SK-N-SH (cell line): ENCODE data around the gene CHRNG. TPM values are rescaled to one million over a fixed set of nuclear protein-coding genes. Genes with fewer than 3 reads are reported as not detected.

Experiments
- CTCF ChIA-PET: fragments of 300-600, 350-600 bp; formaldehyde crosslinking; extraction: SDS; loops from one replicate; lab custom pipeline; 2021; lab: Yijun Ruan, JAX
- POLR2A ChIA-PET: fragments of 350-600 bp; sonication (Branson Sonifier 250); formaldehyde crosslinking; extraction: SDS; loops from one replicate; lab custom pipeline; 2020; ENCODE audit warnings: antibody characterized with exemption, inconsistent platforms; lab: Yijun Ruan, JAX
- DNase-seq: peaks from one replicate; pipeline ENCODE4 v3.0.0; 2012
- H2AFZ ChIP-seq: fragments of 200-600 bp; sonication (generic); 2 replicates; pipeline ENCODE4 v1.8.1; 2016; ENCODE audit warnings: antibody characterized with exemption, mild to moderate bottlenecking, low read depth
- H3F3A ChIP-seq: fragments of 200-600 bp; sonication (generic); replicated peaks from 2 replicates; pipeline ENCODE3; 2016; ENCODE audit warnings: antibody characterized with exemption, mild to moderate bottlenecking; ENCODE audit not compliant: insufficient read depth
- H3K27ac ChIP-seq, 2 experiments: fragments of 200-500 bp in 1 of 2; fragments of 200-600 bp in 1 of 2; sonication (Bioruptor generic) in 1 of 2; sonication (generic), shearing (Covaris generic) in 1 of 2; 2 replicates each; pipeline versions ENCODE4 v1.5.1 to v1.6.1; 2014 to 2016; ENCODE audit warnings: low read depth in 2 of 2, inconsistent platforms in 1 of 2, low read length in 1 of 2, mild to moderate bottlenecking in 1 of 2, mixed read lengths in 1 of 2
- H3K27me3 ChIP-seq: fragments of 200-600 bp; sonication (generic), shearing (Covaris generic); 2 replicates; pipeline ENCODE4 v1.6.1; 2016; ENCODE audit warnings: mixed run types; ENCODE audit not compliant: insufficient read depth
- H3K36me3 ChIP-seq, 2 experiments: fragments of 200-500 bp in 1 of 2; fragments of 200-600 bp in 1 of 2; sonication (Bioruptor generic) in 1 of 2; sonication (generic) in 1 of 2; replicated peaks in 1 of 2; 2 replicates each; pipeline versions ENCODE3 to v1.5.1; 2014 to 2016; ENCODE audit warnings: low read length in 1 of 2, mild to moderate bottlenecking in 1 of 2; ENCODE audit not compliant: insufficient read depth in 2 of 2, control insufficient read depth in 1 of 2
- H3K4me1 ChIP-seq, 2 experiments: fragments of 200-500 bp in 1 of 2; fragments of 200-600 bp in 1 of 2; sonication (Bioruptor generic) in 1 of 2; sonication (generic), shearing (Covaris generic) in 1 of 2; 2 replicates each; pipeline versions ENCODE4 v1.5.1 to v1.6.1; 2014 to 2016; ENCODE audit warnings: low read depth in 1 of 2, low read length in 1 of 2, mixed run types in 1 of 2; ENCODE audit not compliant: insufficient read depth in 2 of 2, control insufficient read depth in 1 of 2
- H3K4me2 ChIP-seq: fragments of 200-600 bp; sonication (generic), shearing (Covaris generic); 2 replicates; pipeline ENCODE4 v1.6.1; 2017; ENCODE audit warnings: mixed run types
- H3K4me3 ChIP-seq, 2 experiments: fragments of 200-500 bp in 1 of 2; fragments of 200-600 bp in 1 of 2; sonication (Bioruptor generic) in 1 of 2; sonication (generic), shearing (Covaris generic) in 1 of 2; 2 replicates each; pipeline versions ENCODE4 v1.5.1 to v1.8.1; 2014 to 2016; ENCODE audit warnings: low read depth in 2 of 2, inconsistent platforms in 1 of 2, low read length in 1 of 2, mild to moderate bottlenecking in 1 of 2, mixed read lengths in 1 of 2, moderate library complexity in 1 of 2
- H3K79me2 ChIP-seq: fragments of 200-600 bp; sonication (generic); 2 replicates; pipeline ENCODE4 v1.8.1; 2017; ENCODE audit warnings: mild to moderate bottlenecking; ENCODE audit not compliant: insufficient read depth
- H3K9ac ChIP-seq: fragments of 200-600 bp; sonication (generic); 2 replicates; pipeline ENCODE4 v1.6.1; 2017; ENCODE audit warnings: mixed run types
- H3K9me2 ChIP-seq: fragments of 200-600 bp; sonication (generic); 2 replicates; pipeline ENCODE4 v1.6.1; 2017; ENCODE audit warnings: mixed run types
- H3K9me3 ChIP-seq: fragments of 200-600 bp; sonication (generic); 2 replicates; pipeline ENCODE4 v1.6.1; 2017; ENCODE audit warnings: mixed run types, mild to moderate bottlenecking, moderate library complexity
- H4K20me1 ChIP-seq: fragments of 200-600 bp; sonication (generic); 2 replicates; pipeline ENCODE4 v1.6.1; 2017; ENCODE audit warnings: mild to moderate bottlenecking, mixed run types; ENCODE audit not compliant: insufficient read depth
- CHD2 ChIP-seq: fragments of 150-350 bp; IDR thresholded peaks from 2 replicates; pipeline ENCODE4 v1.6.1; 2018; ENCODE audit warnings: low read length; ENCODE audit not compliant: partially characterized antibody
- CTCF ChIP-seq: fragments of 200-600 bp; sonication (generic); IDR thresholded peaks from 2 replicates; pipeline ENCODE4 v1.6.1; 2017; ENCODE audit warnings: antibody characterized with exemption, mild to moderate bottlenecking, moderate library complexity
- ELF1 ChIP-seq: IDR thresholded peaks from 2 replicates; pipeline ENCODE4 v1.4.0; 2012
- EP300 ChIP-seq, 2 experiments: IDR thresholded peaks; 2 replicates each; pipeline versions ENCODE4 v1.4.0 to v1.6.1; 2012; ENCODE audit warnings: borderline replicate concordance in 1 of 2, low read depth in 1 of 2, low read length in 1 of 2
- EZH2phosphoT487 ChIP-seq: fragments of 200-600 bp; sonication (generic); IDR thresholded peaks from 2 replicates; pipeline ENCODE4 v1.6.1; 2017; ENCODE audit warnings: low read depth, mixed run types, mild to moderate bottlenecking, antibody characterized with exemption, moderate library complexity, borderline replicate concordance
- FOXJ3 ChIP-seq: sonication (generic); formaldehyde crosslinking; IDR thresholded peaks from 2 replicates; pipeline ENCODE4 v1.5.1; 2020; ENCODE audit warnings: mild to moderate bottlenecking, missing genetic modification reagents
- GABPA ChIP-seq: IDR thresholded peaks from 2 replicates; pipeline ENCODE4 v1.4.0; 2012; ENCODE audit warnings: low read depth, mild to moderate bottlenecking
- MAX ChIP-seq: IDR thresholded peaks from 2 replicates; pipeline ENCODE4 v1.4.0; 2012; ENCODE audit warnings: low read depth
- MXI1 ChIP-seq: IDR thresholded peaks from 2 replicates; pipeline ENCODE4 v1.6.1; 2012; ENCODE audit warnings: mild to moderate bottlenecking, low read depth, low read length, improper control_type of control experiment
- NFIC ChIP-seq: IDR thresholded peaks from 2 replicates; pipeline ENCODE4 v1.4.0; 2012; ENCODE audit warnings: borderline replicate concordance
- NRF1 ChIP-seq: IDR thresholded peaks from 2 replicates; pipeline ENCODE4 v1.6.1; 2012; ENCODE audit warnings: low read depth, mild to moderate bottlenecking, low read length
- POLR2AphosphoS5 ChIP-seq: IDR thresholded peaks from 2 replicates; pipeline ENCODE4 v1.6.1; 2012; ENCODE audit warnings: low read depth, low read length
- RCOR1 ChIP-seq: fragments of 150-350 bp; IDR thresholded peaks from 2 replicates; pipeline ENCODE4 v1.6.1; 2017; ENCODE audit warnings: antibody characterized with exemption, low read length
- REST ChIP-seq: IDR thresholded peaks from 2 replicates; pipeline ENCODE4 v1.6.1; 2012; ENCODE audit warnings: mild to moderate bottlenecking, low read depth, low read length, moderate library complexity
- RXRA ChIP-seq: IDR thresholded peaks from 2 replicates; pipeline ENCODE4 v1.4.0; 2012; ENCODE audit warnings: low read depth, mild to moderate bottlenecking, borderline replicate concordance
- SIN3A ChIP-seq: IDR thresholded peaks from 2 replicates; pipeline ENCODE4 v1.6.1; 2012; ENCODE audit warnings: low read depth, mild to moderate bottlenecking, low read length, moderate library complexity, borderline replicate concordance
- SMC3 ChIP-seq: IDR thresholded peaks from 2 replicates; pipeline ENCODE4 v1.6.1; 2012; ENCODE audit warnings: low read depth, low read length, improper control_type of control experiment
- TAF1 ChIP-seq: IDR thresholded peaks from 2 replicates; pipeline ENCODE4 v1.6.1; 2012; ENCODE audit warnings: low read depth, mild to moderate bottlenecking, low read length, moderate library complexity, borderline replicate concordance
- TCF12 ChIP-seq: IDR thresholded peaks from 2 replicates; pipeline ENCODE4 v1.4.0; 2012
- TEAD4 ChIP-seq: IDR thresholded peaks from 2 replicates; pipeline ENCODE4 v1.4.0; 2012; ENCODE audit warnings: mild to moderate bottlenecking, borderline replicate concordance; ENCODE audit not compliant: insufficient read depth
- USF1 ChIP-seq: IDR thresholded peaks from 2 replicates; pipeline ENCODE4 v1.4.0; 2012; ENCODE audit warnings: low read depth, borderline replicate concordance
- YY1 ChIP-seq: IDR thresholded peaks from 2 replicates; pipeline ENCODE4 v1.4.0; 2012; ENCODE audit warnings: low read depth, mild to moderate bottlenecking
- ZBTB33 ChIP-seq: IDR thresholded peaks from 2 replicates; pipeline ENCODE4 v1.4.0; 2012; ENCODE audit warnings: low read depth, borderline replicate concordance
- WGBS: methylation state at CpG from one replicate; pipeline ENCODE4 v1.1.6; 2017; ENCODE audit warnings: low lambda C conversion rate; 5-methylcytosine and 5-hydroxymethylcytosine counted together
- polyA plus RNA-seq, 3 experiments: library from polyadenylated mRNA; depleted of rRNA; stranded (reverse); fragments of >200 nt; gene quantifications; 2 replicates each; pipeline ENCODE4 v1.2.3, GENCODE V29; 2012

The CHRNG gene
- polyA plus RNA-seq, 1 of the 3 experiments (the other 2 are of a cell fraction), result not detected

GRCh38 chr2:232550354-232551249 is 11.1 kb downstream of the CHRNG start, which contains the start of the genes EIF4E2 and TIGD1:
Gene EIF4E2, plus strand, starts transcription at chr2:232550689. Its CDS starts 36 bp downstream, at chr2:232550725.
Gene TIGD1, minus strand, starts transcription at chr2:232550557. Its CDS starts 675 bp downstream, at chr2:232549882.
- no peaks in the 10 kb centered on the region for H3K9me2 ChIP-seq
- WGBS, result 3% methylated on average over 28 of the region's 81 CpGs
- TF ChIP-seq TCF12 (peak; percentile 21; the same call in 1 of the 2 replicates), NFIC (no peak; the same call in 1 of the 2 replicates), FOXJ3 (CRISPR knock-in tag) (no peak), GABPA (peak; percentile 98), EP300 (IDR thresholded peaks at IDR 0.05; ENCODE audit: borderline replicate concordance in 1 of 2, low read depth in 1 of 2, low read length in 1 of 2) (peak in 1 of 2 experiments; percentile 4; a peak in 1 of 4 replicates), TEAD4 (peak; percentile 45; the same call in 1 of the 2 replicates), SIN3A (peak; percentile 73; the same call in 1 of the 2 replicates), USF1 (0 out of 2 replicates have a peak, but pooled peaks have one; percentile 5), ELF1 (peak; percentile 91), NRF1 (peak; percentile 96), REST (peak; percentile 79; the same call in 1 of the 2 replicates), RXRA (no peak), CHD2 (peak; percentile 89), RCOR1 (peak; percentile 68), ZBTB33 (peak; percentile 40; the same call in 1 of the 2 replicates), CTCF (peak; percentile 39), EZH2phosphoT487 (no peak), MXI1 (peak; percentile 4; the same call in 1 of the 2 replicates), YY1 (peak; percentile 68), TAF1 (peak; percentile 87), POLR2AphosphoS5 (peak; percentile 79; the same call in 1 of the 2 replicates), MAX (peak; percentile 95), SMC3 (no peak)

More at GRCh38 chr2:232550354-232551249, 11.1 kb downstream of the CHRNG start, which contains the start of the genes EIF4E2 and TIGD1:
- Histone ChIP-seq H3K79me2 (peaks cover 80% of the 10 kb centered on the region), H3F3A (no peaks in the 10 kb centered on the region), H3K9me3 (no peaks in the 10 kb centered on the region), H3K36me3 (peaks cover 27 to 33% of the 10 kb centered on the region in 2 experiments), H3K4me2 (peak within 1 kb of the TSS; percentile 99), H4K20me1 (peaks cover 33% of the 10 kb centered on the region), H3K4me1 (peaks cover 5 to 9% of the 10 kb centered on the region in 2 experiments; a peak in 2 of 4 replicates), H2AFZ (peak within 1 kb of the TSS; percentile 93), H3K27me3 (no peaks in the 10 kb centered on the region), H3K9ac (peak within 1 kb of the TSS; percentile 98), H3K4me3 (peak within 1 kb of the TSS; percentile 84 to 91), H3K27ac (peak within 1 kb of the TSS; percentile 96)
- ChIA-PET CTCF (interaction anchor here (1.4 kb wide), 1 partner anchor 28 kb away, joined by 6 read pairs; no protein-coding TSS in a partner anchor), POLR2A (interaction anchor here (0.6 to 1.4 kb wide), 6 partner anchors 9 to 329 kb away, joined by 3 to 5 read pairs (median 3); partner anchors contain the start of gene CHRNG)
- DNase-seq, result peak; percentile 99
